Measurements from ENCODE around the gene LYSMD1.
A peak's percentile ranks its signal among the peaks of the same experiment; 100 is the strongest.

LYSMD1 gene

GRCh38 chr1:151175041-151175741, 9.5 kb upstream of the LYSMD1 start:
- Histone ChIP-seq H3K4me1 (ENCODE audit: control insufficient read depth, insufficient read depth, low read length) (peaks cover 2% of the 10 kb centered on the region), H3K4me3 (ENCODE audit: low read length in 2 of 2) (no peak overlapping the region), H3K27me3 (ENCODE audit: control insufficient read depth in 1 of 2, insufficient read depth in 2 of 2, low read length in 2 of 2) (no peaks in the 10 kb centered on the region), H3K27ac (ENCODE audit: low read length) (no peak overlapping the region), H3K9ac (ENCODE audit: low read length in 2 of 2) (peak overlapping the region in 1 of 2 donors; percentile 38), H3K36me3 (ENCODE audit: control insufficient read depth in 2 of 2, insufficient read depth in 2 of 2, low read length in 2 of 2) (peaks cover 28 to 41% of the 10 kb centered on the region in 2 donors), H3K9me3 (ENCODE audit: control insufficient read depth in 2 of 2, low read length in 2 of 2) (no peaks in the 10 kb centered on the region)

- Histone ChIP-seq H3K9ac (ENCODE audit: low read length in 2 of 2) (no peak overlapping the region), H3K27me3 (ENCODE audit: control insufficient read depth in 1 of 2, insufficient read depth in 2 of 2, low read length in 2 of 2) (no peaks in the 10 kb centered on the region), H3K27ac (ENCODE audit: low read length) (no peak overlapping the region), H3K4me1 (ENCODE audit: control insufficient read depth, insufficient read depth, low read length) (peaks cover 14% of the 10 kb centered on the region), H3K36me3 (ENCODE audit: control insufficient read depth in 2 of 2, insufficient read depth in 2 of 2, low read length in 2 of 2) (peaks cover 22 to 28% of the 10 kb centered on the region in 2 donors), H3K4me3 (ENCODE audit: low read length in 2 of 2) (no peak overlapping the region), H3K9me3 (ENCODE audit: control insufficient read depth in 2 of 2, low read length in 2 of 2) (no peaks in the 10 kb centered on the region)
These were observed 5.5 kb upstream of the LYSMD1 start for GRCh38 chr1:151171190-151171589.

- Histone ChIP-seq H3K9me3 (ENCODE audit: control insufficient read depth in 2 of 2, low read length in 2 of 2) (no peaks in the 10 kb centered on the region), H3K4me1 (ENCODE audit: control insufficient read depth, insufficient read depth, low read length) (peaks cover 28% of the 10 kb centered on the region), H3K27me3 (ENCODE audit: control insufficient read depth in 1 of 2, insufficient read depth in 2 of 2, low read length in 2 of 2) (no peaks in the 10 kb centered on the region), H3K9ac (ENCODE audit: low read length in 2 of 2) (peak overlapping the region in 1 of 2 donors; percentile 84), H3K27ac (ENCODE audit: low read length) (no peak overlapping the region), H3K36me3 (ENCODE audit: control insufficient read depth in 2 of 2, insufficient read depth in 2 of 2, low read length in 2 of 2) (peaks cover 8% of the 10 kb centered on the region in 2 donors), H3K4me3 (ENCODE audit: low read length in 2 of 2) (peak overlapping the region; percentile 90 to 98)
These were observed 1.4 kb upstream of the LYSMD1 start for GRCh38 chr1:151167116-151167515.

DNA sequence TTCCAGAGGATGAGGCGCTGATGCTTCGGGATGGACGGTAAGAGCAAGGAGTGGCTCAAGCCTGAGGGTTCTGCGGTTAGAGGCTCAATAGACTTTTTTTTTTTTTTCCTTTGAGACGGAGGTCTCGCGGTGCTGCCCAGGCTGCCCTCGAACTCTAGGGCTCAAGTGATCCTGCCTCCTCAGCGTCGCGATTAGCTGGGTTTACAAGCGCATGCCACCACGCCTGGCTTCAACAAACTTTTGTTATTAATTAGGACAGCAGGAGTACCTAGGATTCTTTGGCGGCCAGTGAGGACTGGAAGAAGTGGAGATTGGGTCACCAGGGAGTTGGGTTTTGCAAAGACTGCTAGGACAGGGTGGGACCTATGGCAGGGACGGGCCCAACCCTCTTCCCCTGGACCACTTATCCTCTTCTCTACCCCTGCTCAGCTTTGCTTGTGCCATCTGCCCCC, 829 bp upstream of the LYSMD1 start:
- peak overlapping the region; percentile 84 to 96 for H3K9ac ChIP-seq (ENCODE audit: low read length in 2 of 2)
- peaks cover 28% of the 10 kb centered on the region for H3K4me1 ChIP-seq (ENCODE audit: control insufficient read depth, insufficient read depth, low read length)
- H3K4me3 ChIP-seq (ENCODE audit: low read length in 2 of 2), result peak overlapping the region; percentile 90 to 98
- no peaks in the 10 kb centered on the region for H3K27me3 ChIP-seq (ENCODE audit: control insufficient read depth in 1 of 2, insufficient read depth in 2 of 2, low read length in 2 of 2)
- no peaks in the 10 kb centered on the region for H3K9me3 ChIP-seq (ENCODE audit: control insufficient read depth in 2 of 2, low read length in 2 of 2)
- peaks cover 11 to 14% of the 10 kb centered on the region in 2 donors for H3K36me3 ChIP-seq (ENCODE audit: control insufficient read depth in 2 of 2, insufficient read depth in 2 of 2, low read length in 2 of 2)
- H3K27ac ChIP-seq (ENCODE audit: low read length), result peak overlapping the region; percentile 97

- no peaks in the 10 kb centered on the region for H3K27me3 ChIP-seq (ENCODE audit: control insufficient read depth in 1 of 2, insufficient read depth in 2 of 2, low read length in 2 of 2)
- peak overlapping the region; percentile 90 to 98 for H3K4me3 ChIP-seq (ENCODE audit: low read length in 2 of 2)
- H3K9ac ChIP-seq (ENCODE audit: low read length in 2 of 2), result peak overlapping the region; percentile 84 to 96
- H3K9me3 ChIP-seq (ENCODE audit: control insufficient read depth in 2 of 2, low read length in 2 of 2), result no peaks in the 10 kb centered on the region
- peaks cover 19 to 20% of the 10 kb centered on the region in 2 donors for H3K36me3 ChIP-seq (ENCODE audit: control insufficient read depth in 2 of 2, insufficient read depth in 2 of 2, low read length in 2 of 2)
- peak overlapping the region; percentile 97 for H3K27ac ChIP-seq (ENCODE audit: low read length)
- H3K4me1 ChIP-seq (ENCODE audit: control insufficient read depth, insufficient read depth, low read length), result peaks cover 28% of the 10 kb centered on the region
These were observed 393 bp downstream of the LYSMD1 start for GRCh38 chr1:151165281-151165737.

- peaks cover 20 to 22% of the 10 kb centered on the region in 2 donors for H3K36me3 ChIP-seq (ENCODE audit: control insufficient read depth in 2 of 2, insufficient read depth in 2 of 2, low read length in 2 of 2)
- H3K9me3 ChIP-seq (ENCODE audit: control insufficient read depth in 2 of 2, low read length in 2 of 2), result no peaks in the 10 kb centered on the region
These were observed 896 bp downstream of the LYSMD1 start for GRCh38 chr1:151164732-151165280.

GRCh38 chr1:151159373-151159772, 6.3 kb downstream of the LYSMD1 start:
- Histone ChIP-seq H3K9ac (ENCODE audit: low read length in 2 of 2) (no peak overlapping the region), H3K4me3 (ENCODE audit: low read length in 2 of 2) (no peak overlapping the region), H3K36me3 (ENCODE audit: control insufficient read depth in 2 of 2, insufficient read depth in 2 of 2, low read length in 2 of 2) (peaks cover 28 to 37% of the 10 kb centered on the region in 2 donors), H3K9me3 (ENCODE audit: control insufficient read depth in 2 of 2, low read length in 2 of 2) (no peaks in the 10 kb centered on the region), H3K27me3 (ENCODE audit: control insufficient read depth in 1 of 2, insufficient read depth in 2 of 2, low read length in 2 of 2) (no peaks in the 10 kb centered on the region), H3K27ac (ENCODE audit: low read length) (no peak overlapping the region), H3K4me1 (ENCODE audit: control insufficient read depth, insufficient read depth, low read length) (peaks cover 7% of the 10 kb centered on the region)

More at GRCh38 chr1:151164732-151165280, 896 bp downstream of the LYSMD1 start:
- peak overlapping the region; percentile 84 to 96 for H3K9ac ChIP-seq (ENCODE audit: low read length in 2 of 2)
- H3K4me3 ChIP-seq (ENCODE audit: low read length in 2 of 2), result peak overlapping the region; percentile 90 to 98
- no peaks in the 10 kb centered on the region for H3K27me3 ChIP-seq (ENCODE audit: control insufficient read depth in 1 of 2, insufficient read depth in 2 of 2, low read length in 2 of 2)
- H3K27ac ChIP-seq (ENCODE audit: low read length), result peak overlapping the region; percentile 97
- H3K4me1 ChIP-seq (ENCODE audit: control insufficient read depth, insufficient read depth, low read length), result peaks cover 28% of the 10 kb centered on the region

GRCh38 chr1:151158751-151159251, 6.9 kb downstream of the LYSMD1 start:
- Histone ChIP-seq H3K36me3 (ENCODE audit: control insufficient read depth in 2 of 2, insufficient read depth in 2 of 2, low read length in 2 of 2) (peaks cover 28 to 37% of the 10 kb centered on the region in 2 donors), H3K9ac (ENCODE audit: low read length in 2 of 2) (no peak overlapping the region), H3K4me1 (ENCODE audit: control insufficient read depth, insufficient read depth, low read length) (peaks cover 4% of the 10 kb centered on the region), H3K9me3 (ENCODE audit: control insufficient read depth in 2 of 2, low read length in 2 of 2) (no peaks in the 10 kb centered on the region), H3K27ac (ENCODE audit: low read length) (peak overlapping the region; percentile 11), H3K4me3 (ENCODE audit: low read length in 2 of 2) (no peak overlapping the region), H3K27me3 (ENCODE audit: control insufficient read depth in 1 of 2, insufficient read depth in 2 of 2, low read length in 2 of 2) (no peaks in the 10 kb centered on the region)

DNA sequence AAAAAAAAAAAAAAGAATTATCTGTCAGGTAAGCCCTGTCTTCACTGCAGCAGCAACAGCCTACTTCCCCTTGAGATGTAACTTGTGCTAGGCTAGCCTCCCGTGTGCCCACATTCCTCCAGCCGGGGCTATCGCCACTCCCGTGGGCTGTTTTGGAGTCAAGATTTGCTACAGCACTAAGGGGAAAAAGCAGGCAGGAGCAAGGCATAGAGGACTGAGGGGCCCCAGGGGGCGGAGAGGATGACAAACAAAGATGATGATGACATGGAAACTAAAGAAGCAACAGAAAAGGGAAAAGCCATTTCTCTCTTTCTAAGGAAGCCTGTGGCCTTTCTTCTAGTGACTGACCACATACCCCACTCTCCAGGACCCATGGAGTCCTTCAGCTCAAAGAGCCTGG, 7.4 kb downstream of the LYSMD1 start:
- Histone ChIP-seq H3K4me1 (ENCODE audit: control insufficient read depth, insufficient read depth, low read length) (no peaks in the 10 kb centered on the region), H3K4me3 (ENCODE audit: low read length in 2 of 2) (no peak overlapping the region), H3K9me3 (ENCODE audit: control insufficient read depth in 2 of 2, low read length in 2 of 2) (no peaks in the 10 kb centered on the region), H3K36me3 (ENCODE audit: control insufficient read depth in 2 of 2, insufficient read depth in 2 of 2, low read length in 2 of 2) (peaks cover 28 to 37% of the 10 kb centered on the region in 2 donors), H3K27ac (ENCODE audit: low read length) (no peak overlapping the region), H3K9ac (ENCODE audit: low read length in 2 of 2) (no peak overlapping the region), H3K27me3 (ENCODE audit: control insufficient read depth in 1 of 2, insufficient read depth in 2 of 2, low read length in 2 of 2) (no peaks in the 10 kb centered on the region)

GRCh38 chr1:151157067-151157531, 8.6 kb downstream of the LYSMD1 start:
- Histone ChIP-seq H3K27ac (ENCODE audit: low read length) (no peak overlapping the region), H3K27me3 (ENCODE audit: control insufficient read depth in 1 of 2, insufficient read depth in 2 of 2, low read length in 2 of 2) (no peaks in the 10 kb centered on the region), H3K36me3 (ENCODE audit: control insufficient read depth in 2 of 2, insufficient read depth in 2 of 2, low read length in 2 of 2) (peaks cover 28 to 36% of the 10 kb centered on the region in 2 donors), H3K9ac (ENCODE audit: low read length in 2 of 2) (no peak overlapping the region), H3K4me3 (ENCODE audit: low read length in 2 of 2) (peak overlapping the region in 1 of 2 donors; percentile 44), H3K4me1 (ENCODE audit: control insufficient read depth, insufficient read depth, low read length) (no peaks in the 10 kb centered on the region), H3K9me3 (ENCODE audit: control insufficient read depth in 2 of 2, low read length in 2 of 2) (no peaks in the 10 kb centered on the region)

Data from stomach smooth muscle (tissue), 2 donors.